KMS-11 (cell line): ENCODE results near the gene TENT4B.
"Not testable (repeated sequence)": the region's sequence is repeated elsewhere in the genome, so short reads cannot be mapped to it uniquely, and the experiment has no call there.

ENCODE experiments used
- H2AFZ ChIP-seq: fragments of 200-600 bp; sonication (generic); 2 replicates; pipeline ENCODE4 v1.6.1; 2016; ENCODE audit warnings: antibody characterized with exemption, mixed run types, low read depth
- H3K27ac ChIP-seq: fragments of 200-600 bp; sonication (generic); 2 replicates; pipeline ENCODE4 v1.6.1; 2016; ENCODE audit warnings: mild to moderate bottlenecking, mixed run types
- H3K27me3 ChIP-seq: fragments of 200-600 bp; sonication (generic); 2 replicates; pipeline ENCODE4 v1.6.1; 2017; ENCODE audit warnings: mild to moderate bottlenecking, low read depth, mixed run types, moderate library complexity; ENCODE audit not compliant: insufficient read depth
- H3K36me3 ChIP-seq: fragments of 200-600 bp; sonication (generic); 2 replicates; pipeline ENCODE4 v1.6.1; 2017; ENCODE audit warnings: mild to moderate bottlenecking, mixed run types; ENCODE audit not compliant: insufficient read depth
- H3K4me1 ChIP-seq: fragments of 200-600 bp; sonication (generic); 2 replicates; pipeline ENCODE4 v1.6.1; 2016; ENCODE audit warnings: mild to moderate bottlenecking, low read depth, mixed run types; ENCODE audit not compliant: poor library complexity, severe bottlenecking
- H3K4me2 ChIP-seq: fragments of 200-600 bp; sonication (generic); 2 replicates; pipeline ENCODE4 v1.7.0; 2016; ENCODE audit warnings: mild to moderate bottlenecking, mixed run types
- H3K4me3 ChIP-seq: fragments of 200-600 bp; sonication (generic); IDR thresholded peaks from 2 replicates; pipeline ENCODE4 v1.6.1; 2017; ENCODE audit warnings: low read depth, low read length, mixed read lengths; ENCODE audit not compliant: insufficient read depth
- H3K79me2 ChIP-seq: fragments of 200-600 bp; sonication (generic); 2 replicates; pipeline ENCODE4 v1.6.1; 2016; ENCODE audit warnings: low read depth, mixed run types; ENCODE audit not compliant: insufficient read depth
- H3K9ac ChIP-seq: fragments of 200-600 bp; sonication (generic); 2 replicates; pipeline ENCODE4 v1.6.1; 2016; ENCODE audit warnings: mild to moderate bottlenecking, mixed run types
- H4K20me1 ChIP-seq: fragments of 200-600 bp; sonication (generic); 2 replicates; pipeline ENCODE4 v1.6.1; 2016; ENCODE audit warnings: mild to moderate bottlenecking, mixed run types; ENCODE audit not compliant: insufficient read depth
- TF ChIP-seq, protein P1 (sequence below): fragments of 200-600 bp; sonication (generic); conservative IDR thresholded peaks from 2 replicates; pipeline ENCODE4 v1.6.1; 2017; ENCODE audit warnings: low read depth, mild to moderate bottlenecking, antibody characterized with exemption, low read length, moderate library complexity, mixed read lengths

TENT4B gene

DNA sequence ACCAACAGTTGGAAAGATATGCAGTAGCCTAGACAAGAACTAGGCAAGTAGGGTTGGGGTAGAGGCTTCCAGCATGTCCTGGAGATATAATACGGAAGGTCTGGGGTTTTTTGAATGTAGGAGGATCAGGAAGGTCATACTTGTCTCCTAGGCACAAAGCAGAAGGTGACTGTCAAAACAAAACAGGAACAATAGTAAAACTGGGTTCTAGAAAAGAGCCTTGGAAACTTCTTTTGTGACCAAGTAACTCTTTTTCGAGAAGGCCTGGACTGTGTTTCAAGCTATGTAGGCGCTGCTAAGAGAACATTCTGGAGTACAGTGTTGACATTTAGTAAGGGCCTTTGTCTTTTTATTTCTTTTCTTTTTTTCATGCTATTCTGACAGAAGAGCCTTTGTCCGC, 26.9 kb upstream of the TENT4B start:
- Histone ChIP-seq H3K4me1 (peaks cover 52% of the 10 kb centered on the region), H3K79me2 (no peaks in the 10 kb centered on the region), H4K20me1 (no peaks in the 10 kb centered on the region), H3K9ac (no peak overlapping the region), H3K4me3 (no peak overlapping the region), H3K36me3 (no peaks in the 10 kb centered on the region), H3K27ac (no peak overlapping the region), H3K4me2 (no peak overlapping the region), H3K27me3 (no peaks in the 10 kb centered on the region), H2AFZ (no peak overlapping the region)
- TF ChIP-seq, protein P1, sequence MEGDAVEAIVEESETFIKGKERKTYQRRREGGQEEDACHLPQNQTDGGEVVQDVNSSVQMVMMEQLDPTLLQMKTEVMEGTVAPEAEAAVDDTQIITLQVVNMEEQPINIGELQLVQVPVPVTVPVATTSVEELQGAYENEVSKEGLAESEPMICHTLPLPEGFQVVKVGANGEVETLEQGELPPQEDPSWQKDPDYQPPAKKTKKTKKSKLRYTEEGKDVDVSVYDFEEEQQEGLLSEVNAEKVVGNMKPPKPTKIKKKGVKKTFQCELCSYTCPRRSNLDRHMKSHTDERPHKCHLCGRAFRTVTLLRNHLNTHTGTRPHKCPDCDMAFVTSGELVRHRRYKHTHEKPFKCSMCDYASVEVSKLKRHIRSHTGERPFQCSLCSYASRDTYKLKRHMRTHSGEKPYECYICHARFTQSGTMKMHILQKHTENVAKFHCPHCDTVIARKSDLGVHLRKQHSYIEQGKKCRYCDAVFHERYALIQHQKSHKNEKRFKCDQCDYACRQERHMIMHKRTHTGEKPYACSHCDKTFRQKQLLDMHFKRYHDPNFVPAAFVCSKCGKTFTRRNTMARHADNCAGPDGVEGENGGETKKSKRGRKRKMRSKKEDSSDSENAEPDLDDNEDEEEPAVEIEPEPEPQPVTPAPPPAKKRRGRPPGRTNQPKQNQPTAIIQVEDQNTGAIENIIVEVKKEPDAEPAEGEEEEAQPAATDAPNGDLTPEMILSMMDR: no peak

DNA sequence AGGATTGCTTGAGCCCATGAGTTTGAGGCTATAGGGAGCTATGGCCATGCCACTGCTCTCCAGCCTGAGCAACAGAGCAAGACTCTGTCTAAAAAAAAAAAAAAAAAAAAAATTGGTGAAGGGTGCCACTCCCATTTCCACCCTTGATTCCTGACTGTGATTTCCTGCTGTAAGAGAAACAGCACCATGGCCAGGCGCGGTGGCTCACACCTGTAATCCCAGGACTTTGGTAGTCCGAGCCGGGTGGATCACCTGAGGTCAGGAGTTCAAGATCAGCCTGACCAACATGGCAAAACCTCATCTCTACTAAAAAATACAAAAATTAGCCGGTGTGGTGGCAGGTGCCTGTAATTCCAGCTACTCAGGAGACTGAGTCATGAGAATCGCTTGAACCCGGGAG, 20.5 kb upstream of the TENT4B start:
- H3K79me2 ChIP-seq, H3K4me2 ChIP-seq, H4K20me1 ChIP-seq, H3K9ac ChIP-seq, H3K27me3 ChIP-seq, H3K36me3 ChIP-seq, H3K4me3 ChIP-seq, H3K27ac ChIP-seq, H2AFZ ChIP-seq: not testable (repeated sequence)
- H3K4me1 ChIP-seq: peaks cover 18% of the 10 kb centered on the region

DNA sequence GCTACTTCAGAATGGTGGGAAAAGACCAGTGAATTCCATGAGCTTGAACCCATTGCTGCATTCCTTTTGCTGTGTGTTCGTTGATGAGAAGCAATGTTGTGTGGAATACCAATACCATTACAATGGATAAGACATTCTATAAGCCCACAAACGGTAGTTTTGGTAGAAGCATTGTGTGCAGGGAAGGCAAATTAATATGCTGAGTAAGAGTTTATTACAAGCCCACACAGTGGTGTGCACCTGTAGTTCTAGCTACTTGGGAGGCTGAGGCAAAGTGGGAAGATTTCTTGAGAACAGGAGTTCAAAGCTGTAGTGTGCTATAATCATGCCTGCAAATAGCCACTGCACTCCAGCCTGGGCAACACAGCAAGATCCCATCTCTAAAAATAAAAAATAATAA, 19.9 kb upstream of the TENT4B start:
- H4K20me1 ChIP-seq: no peaks in the 10 kb centered on the region
- H3K4me3 ChIP-seq: no peak overlapping the region
- peaks cover 15% of the 10 kb centered on the region for H3K4me1 ChIP-seq
- H3K79me2 ChIP-seq: no peaks in the 10 kb centered on the region
- H2AFZ ChIP-seq: no peak overlapping the region
- no peak overlapping the region for H3K4me2 ChIP-seq
- TF ChIP-seq, protein P1: no peak
- H3K9ac ChIP-seq: no peak overlapping the region
- no peaks in the 10 kb centered on the region for H3K27me3 ChIP-seq
- H3K27ac ChIP-seq: no peak overlapping the region
- H3K36me3 ChIP-seq: no peaks in the 10 kb centered on the region

DNA sequence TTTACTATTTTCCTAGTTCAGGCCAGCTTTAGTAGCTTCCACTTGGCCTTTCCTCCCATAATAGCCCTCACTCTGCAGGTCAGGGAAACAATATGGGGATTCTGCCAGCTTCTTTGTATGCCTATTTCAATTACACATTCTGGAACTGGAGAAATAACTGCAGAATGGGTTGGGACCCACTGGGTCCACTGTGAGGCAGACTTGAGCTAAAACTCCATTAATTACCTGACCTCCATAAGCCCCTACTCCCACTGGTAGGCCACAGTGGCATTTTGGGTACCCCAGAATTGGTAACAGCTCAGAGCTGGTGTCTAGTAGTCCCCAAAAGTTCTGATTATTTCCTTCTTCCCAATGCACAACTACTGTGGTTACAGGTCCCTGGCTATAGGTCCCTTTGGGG, 16.7 kb upstream of the TENT4B start:
- no peak overlapping the region for H2AFZ ChIP-seq
- H3K27me3 ChIP-seq: no peaks in the 10 kb centered on the region
- H3K4me1 ChIP-seq: peaks cover 15% of the 10 kb centered on the region
- H3K4me3 ChIP-seq: no peak overlapping the region
- H4K20me1 ChIP-seq: no peaks in the 10 kb centered on the region
- H3K4me2 ChIP-seq: no peak overlapping the region
- TF ChIP-seq, protein P1: no peak
- no peak overlapping the region for H3K9ac ChIP-seq
- H3K27ac ChIP-seq: no peak overlapping the region
- no peaks in the 10 kb centered on the region for H3K79me2 ChIP-seq
- H3K36me3 ChIP-seq: no peaks in the 10 kb centered on the region

DNA sequence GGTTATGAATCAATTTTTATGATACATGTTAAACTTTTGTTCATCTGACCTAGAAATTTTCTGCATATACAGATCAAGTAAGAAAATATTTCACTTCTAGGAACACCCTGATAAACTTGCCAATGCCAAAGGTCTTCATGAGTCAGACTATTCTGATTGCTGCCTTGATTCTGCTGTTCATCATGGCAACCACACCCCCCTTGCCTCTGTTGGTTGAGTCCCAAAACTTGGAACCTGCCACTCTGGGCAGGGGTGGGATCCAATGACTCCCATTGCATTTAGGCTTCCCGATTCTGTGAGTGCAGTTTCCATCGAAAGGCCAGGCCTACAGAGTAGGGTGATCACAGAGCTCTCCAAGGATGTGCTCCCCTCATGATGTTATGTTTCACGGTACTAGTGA, 15.8 kb upstream of the TENT4B start:
- H3K9ac ChIP-seq: no peak overlapping the region
- TF ChIP-seq, protein P1: no peak
- no peaks in the 10 kb centered on the region for H4K20me1 ChIP-seq
- H3K36me3 ChIP-seq: no peaks in the 10 kb centered on the region
- H3K4me3 ChIP-seq: no peak overlapping the region
- no peaks in the 10 kb centered on the region for H3K79me2 ChIP-seq
- H3K27ac ChIP-seq: no peak overlapping the region
- H2AFZ ChIP-seq: no peak overlapping the region
- H3K4me1 ChIP-seq: peaks cover 15% of the 10 kb centered on the region
- no peak overlapping the region for H3K4me2 ChIP-seq
- H3K27me3 ChIP-seq: no peaks in the 10 kb centered on the region
